GM23338 (cell line): ENCODE measurements around the gene LUZP2. TPM values are rescaled to one million over a fixed set of nuclear protein-coding genes. Genes with fewer than 3 reads are reported as not detected.

ENCODE experiments used
- ATAC-seq: fragments of 200-7000 bp; cut with Tn5 transposase; 3 replicates; pipeline ENCODE4 v1.9.1; 2020
- DNase-seq: peaks from one replicate; pipeline ENCODE4 v3.0.0-alpha.2; 2015; ENCODE audit warnings: low spot score
- H2AFZ ChIP-seq: fragments of 200-600 bp; sonication (generic); 2 replicates; pipeline ENCODE4 v1.8.0; 2016; ENCODE audit warnings: antibody characterized with exemption, mild to moderate bottlenecking, moderate library complexity
- H3F3A ChIP-seq: fragments of 200-600 bp; sonication (generic); replicated peaks from 2 replicates; pipeline ENCODE4 v1.8.0; 2017; ENCODE audit warnings: antibody characterized with exemption, mixed run types, low read depth
- H3K27ac ChIP-seq: fragments of 200-600 bp; sonication (generic); 2 replicates; pipeline ENCODE4 v1.6.1; 2016; ENCODE audit warnings: low read depth
- H3K27me3 ChIP-seq: fragments of 200-600 bp; sonication (generic); 2 replicates; pipeline ENCODE4 v1.8.0; 2016; ENCODE audit warnings: mild to moderate bottlenecking, mixed run types, moderate library complexity; ENCODE audit not compliant: insufficient read depth
- H3K36me3 ChIP-seq: fragments of 200-600 bp; sonication (generic); 2 replicates; pipeline ENCODE4 v1.8.0; 2016; ENCODE audit warnings: mild to moderate bottlenecking; ENCODE audit not compliant: insufficient read depth
- H3K4me1 ChIP-seq: fragments of 200-600 bp; sonication (generic); 2 replicates; pipeline ENCODE4 v1.8.0; 2016; ENCODE audit warnings: mild to moderate bottlenecking, moderate library complexity; ENCODE audit not compliant: insufficient read depth
- H3K4me2 ChIP-seq: fragments of 200-600 bp; sonication (generic); 2 replicates; pipeline ENCODE4 v1.7.1; 2017; ENCODE audit warnings: mixed run types
- H3K4me3 ChIP-seq: fragments of 200-600 bp; sonication (generic); 2 replicates; pipeline ENCODE4 v1.6.1; 2016; ENCODE audit warnings: mixed run types
- H3K79me2 ChIP-seq: fragments of 200-600 bp; sonication (generic); replicated peaks from 2 replicates; pipeline ENCODE4 v1.8.0; 2017; ENCODE audit warnings: mild to moderate bottlenecking; ENCODE audit not compliant: insufficient read depth
- H3K9me2 ChIP-seq: fragments of 200-600 bp; sonication (generic); 2 replicates; pipeline ENCODE4 v1.8.0; 2017; ENCODE audit not compliant: insufficient read depth
- H4K20me1 ChIP-seq: fragments of 200-600 bp; sonication (generic); replicated peaks from 2 replicates; pipeline ENCODE4 v1.8.0; 2017; ENCODE audit warnings: mild to moderate bottlenecking; ENCODE audit not compliant: insufficient read depth
- H3K27ac Mint-ChIP-seq: 2 replicates; pipeline ENCODE4 v1.8.0; 2020; ENCODE audit warnings: inconsistent platforms, mild to moderate bottlenecking, moderate library complexity, mixed read lengths
- H3K27me3 Mint-ChIP-seq: 3 replicates; pipeline ENCODE4 v1.8.0; 2022; ENCODE audit warnings: low read depth, mild to moderate bottlenecking, moderate library complexity, mixed read lengths, inconsistent platforms; ENCODE audit not compliant: insufficient read depth, poor library complexity
- H3K36me3 Mint-ChIP-seq: 3 replicates; pipeline ENCODE4 v1.8.0; 2021; ENCODE audit warnings: low read depth, mild to moderate bottlenecking, inconsistent platforms, moderate library complexity, mixed read lengths
- H3K4me1 Mint-ChIP-seq: 3 replicates; pipeline ENCODE4 v1.8.0; 2020; ENCODE audit warnings: mild to moderate bottlenecking, inconsistent platforms, mixed read lengths
- H3K4me3 Mint-ChIP-seq: 3 replicates; pipeline ENCODE4 v1.8.0; 2021; ENCODE audit warnings: moderate library complexity, mild to moderate bottlenecking, inconsistent platforms, mixed read lengths
- H3K9me3 Mint-ChIP-seq: 3 replicates; pipeline ENCODE4 v1.8.0; 2020; ENCODE audit warnings: moderate library complexity, mild to moderate bottlenecking, inconsistent platforms, mixed read lengths
- EZH2 ChIP-seq: fragments of 200-600 bp; sonication (generic); IDR thresholded peaks from one replicate; pipeline ENCODE4 v1.8.0; 2017; ENCODE audit warnings: antibody characterized with exemption, mild to moderate bottlenecking, low read depth; ENCODE audit not compliant: unreplicated experiment
- EZH2phosphoT487 ChIP-seq: fragments of 200-600 bp; sonication (generic); IDR thresholded peaks from one replicate; pipeline ENCODE4 v1.8.1; 2018; ENCODE audit warnings: antibody characterized with exemption; ENCODE audit not compliant: unreplicated experiment
- JUNB ChIP-seq: IDR thresholded peaks from one replicate; pipeline ENCODE4 v1.6.1; 2016; ENCODE audit warnings: antibody characterized with exemption; ENCODE audit not compliant: unreplicated experiment
- NANOG ChIP-seq: IDR thresholded peaks from 2 replicates; pipeline ENCODE4 v1.6.1; 2016; ENCODE audit warnings: antibody characterized with exemption, borderline replicate concordance
- POLR2AphosphoS5 ChIP-seq: IDR thresholded peaks from 2 replicates; pipeline ENCODE4 v1.6.1; 2016; ENCODE audit warnings: antibody characterized with exemption, low read depth
- STAT1 ChIP-seq: IDR thresholded peaks from one replicate; pipeline ENCODE4 v1.6.1; 2016; ENCODE audit warnings: antibody characterized with exemption; ENCODE audit not compliant: unreplicated experiment
- ZNF331 ChIP-seq: fragments of 250-450 bp; sonication (Bioruptor Pico); IDR thresholded peaks from 2 replicates; pipeline ENCODE4 v1.5.0; 2020; ENCODE audit warnings: low read depth, mild to moderate bottlenecking, moderate library complexity
- polyA plus RNA-seq: library from polyadenylated mRNA; unstranded; fragments of >200 nt; fragmentation: Nextera tagmentation; extraction: Ambion mirVana; gene quantifications from 2 replicates; pipeline ENCODE4 v1.2.1, GENCODE V29; 2016
- total RNA-seq: library from RNA; depleted of rRNA; stranded (reverse); fragments of >200 nt; shearing (Covaris generic); gene quantifications from 2 replicates; pipeline ENCODE4 v1.2.3, GENCODE V29; 2014
- TF ChIP-seq, protein P1 (sequence below): fragments of 250-450 bp; sonication (Bioruptor Pico); IDR thresholded peaks from 2 replicates; pipeline ENCODE4 v1.5.0; 2020; ENCODE audit warnings: mild to moderate bottlenecking, moderate library complexity
- TF ChIP-seq, protein P2 (sequence below): IDR thresholded peaks from one replicate; pipeline ENCODE4 v1.6.1; 2018; ENCODE audit warnings: antibody characterized with exemption; ENCODE audit not compliant: unreplicated experiment

Gene LUZP2
- total and polyA plus RNA-seq, 2 experiments from 2014 or later = 2.0 to 9.2 TPM

GRCh38 chr11:24598641-24599040 lies 101.8 kb downstream of the LUZP2 start:
- H3K4me2 ChIP-seq = no peak overlapping the region
- no peak overlapping the region for H3K4me3 ChIP-seq
- Mint-ChIP-seq H3K27me3 (no peaks in the 10 kb centered on the region), H3K36me3 (no peaks in the 10 kb centered on the region), H3K4me3 (no peak overlapping the region), H3K27ac (no peak overlapping the region), H3K4me1 (no peaks in the 10 kb centered on the region), H3K9me3 (no peaks in the 10 kb centered on the region)
- no peak for TF ChIP-seq POLR2AphosphoS5
- no peak for TF ChIP-seq ZNF331 (CRISPR knock-in tag)
- TF ChIP-seq, protein P1, sequence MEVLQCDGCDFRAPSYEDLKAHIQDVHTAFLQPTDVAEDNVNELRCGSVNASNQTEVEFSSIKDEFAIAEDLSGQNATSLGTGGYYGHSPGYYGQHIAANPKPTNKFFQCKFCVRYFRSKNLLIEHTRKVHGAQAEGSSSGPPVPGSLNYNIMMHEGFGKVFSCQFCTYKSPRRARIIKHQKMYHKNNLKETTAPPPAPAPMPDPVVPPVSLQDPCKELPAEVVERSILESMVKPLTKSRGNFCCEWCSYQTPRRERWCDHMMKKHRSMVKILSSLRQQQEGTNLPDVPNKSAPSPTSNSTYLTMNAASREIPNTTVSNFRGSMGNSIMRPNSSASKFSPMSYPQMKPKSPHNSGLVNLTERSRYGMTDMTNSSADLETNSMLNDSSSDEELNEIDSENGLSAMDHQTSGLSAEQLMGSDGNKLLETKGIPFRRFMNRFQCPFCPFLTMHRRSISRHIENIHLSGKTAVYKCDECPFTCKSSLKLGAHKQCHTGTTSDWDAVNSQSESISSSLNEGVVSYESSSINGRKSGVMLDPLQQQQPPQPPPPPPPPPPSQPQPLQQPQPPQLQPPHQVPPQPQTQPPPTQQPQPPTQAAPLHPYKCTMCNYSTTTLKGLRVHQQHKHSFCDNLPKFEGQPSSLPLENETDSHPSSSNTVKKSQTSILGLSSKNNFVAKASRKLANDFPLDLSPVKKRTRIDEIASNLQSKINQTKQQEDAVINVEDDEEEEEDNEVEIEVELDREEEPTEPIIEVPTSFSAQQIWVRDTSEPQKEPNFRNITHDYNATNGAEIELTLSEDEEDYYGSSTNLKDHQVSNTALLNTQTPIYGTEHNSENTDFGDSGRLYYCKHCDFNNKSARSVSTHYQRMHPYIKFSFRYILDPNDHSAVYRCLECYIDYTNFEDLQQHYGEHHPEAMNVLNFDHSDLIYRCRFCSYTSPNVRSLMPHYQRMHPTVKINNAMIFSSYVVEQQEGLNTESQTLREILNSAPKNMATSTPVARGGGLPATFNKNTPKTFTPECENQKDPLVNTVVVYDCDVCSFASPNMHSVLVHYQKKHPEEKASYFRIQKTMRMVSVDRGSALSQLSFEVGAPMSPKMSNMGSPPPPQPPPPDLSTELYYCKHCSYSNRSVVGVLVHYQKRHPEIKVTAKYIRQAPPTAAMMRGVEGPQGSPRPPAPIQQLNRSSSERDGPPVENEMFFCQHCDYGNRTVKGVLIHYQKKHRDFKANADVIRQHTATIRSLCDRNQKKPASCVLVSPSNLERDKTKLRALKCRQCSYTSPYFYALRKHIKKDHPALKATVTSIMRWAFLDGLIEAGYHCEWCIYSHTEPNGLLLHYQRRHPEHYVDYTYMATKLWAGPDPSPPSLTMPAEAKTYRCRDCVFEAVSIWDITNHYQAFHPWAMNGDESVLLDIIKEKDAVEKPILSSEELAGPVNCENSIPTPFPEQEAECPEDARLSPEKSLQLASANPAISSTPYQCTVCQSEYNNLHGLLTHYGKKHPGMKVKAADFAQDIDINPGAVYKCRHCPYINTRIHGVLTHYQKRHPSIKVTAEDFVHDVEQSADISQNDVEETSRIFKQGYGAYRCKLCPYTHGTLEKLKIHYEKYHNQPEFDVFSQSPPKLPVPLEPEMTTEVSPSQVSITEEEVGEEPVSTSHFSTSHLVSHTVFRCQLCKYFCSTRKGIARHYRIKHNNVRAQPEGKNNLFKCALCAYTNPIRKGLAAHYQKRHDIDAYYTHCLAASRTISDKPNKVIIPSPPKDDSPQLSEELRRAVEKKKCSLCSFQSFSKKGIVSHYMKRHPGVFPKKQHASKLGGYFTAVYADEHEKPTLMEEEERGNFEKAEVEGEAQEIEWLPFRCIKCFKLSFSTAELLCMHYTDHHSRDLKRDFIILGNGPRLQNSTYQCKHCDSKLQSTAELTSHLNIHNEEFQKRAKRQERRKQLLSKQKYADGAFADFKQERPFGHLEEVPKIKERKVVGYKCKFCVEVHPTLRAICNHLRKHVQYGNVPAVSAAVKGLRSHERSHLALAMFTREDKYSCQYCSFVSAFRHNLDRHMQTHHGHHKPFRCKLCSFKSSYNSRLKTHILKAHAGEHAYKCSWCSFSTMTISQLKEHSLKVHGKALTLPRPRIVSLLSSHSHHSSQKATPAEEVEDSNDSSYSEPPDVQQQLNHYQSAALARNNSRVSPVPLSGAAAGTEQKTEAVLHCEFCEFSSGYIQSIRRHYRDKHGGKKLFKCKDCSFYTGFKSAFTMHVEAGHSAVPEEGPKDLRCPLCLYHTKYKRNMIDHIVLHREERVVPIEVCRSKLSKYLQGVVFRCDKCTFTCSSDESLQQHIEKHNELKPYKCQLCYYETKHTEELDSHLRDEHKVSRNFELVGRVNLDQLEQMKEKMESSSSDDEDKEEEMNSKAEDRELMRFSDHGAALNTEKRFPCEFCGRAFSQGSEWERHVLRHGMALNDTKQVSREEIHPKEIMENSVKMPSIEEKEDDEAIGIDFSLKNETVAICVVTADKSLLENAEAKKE = no peak
- TF ChIP-seq, protein P2, sequence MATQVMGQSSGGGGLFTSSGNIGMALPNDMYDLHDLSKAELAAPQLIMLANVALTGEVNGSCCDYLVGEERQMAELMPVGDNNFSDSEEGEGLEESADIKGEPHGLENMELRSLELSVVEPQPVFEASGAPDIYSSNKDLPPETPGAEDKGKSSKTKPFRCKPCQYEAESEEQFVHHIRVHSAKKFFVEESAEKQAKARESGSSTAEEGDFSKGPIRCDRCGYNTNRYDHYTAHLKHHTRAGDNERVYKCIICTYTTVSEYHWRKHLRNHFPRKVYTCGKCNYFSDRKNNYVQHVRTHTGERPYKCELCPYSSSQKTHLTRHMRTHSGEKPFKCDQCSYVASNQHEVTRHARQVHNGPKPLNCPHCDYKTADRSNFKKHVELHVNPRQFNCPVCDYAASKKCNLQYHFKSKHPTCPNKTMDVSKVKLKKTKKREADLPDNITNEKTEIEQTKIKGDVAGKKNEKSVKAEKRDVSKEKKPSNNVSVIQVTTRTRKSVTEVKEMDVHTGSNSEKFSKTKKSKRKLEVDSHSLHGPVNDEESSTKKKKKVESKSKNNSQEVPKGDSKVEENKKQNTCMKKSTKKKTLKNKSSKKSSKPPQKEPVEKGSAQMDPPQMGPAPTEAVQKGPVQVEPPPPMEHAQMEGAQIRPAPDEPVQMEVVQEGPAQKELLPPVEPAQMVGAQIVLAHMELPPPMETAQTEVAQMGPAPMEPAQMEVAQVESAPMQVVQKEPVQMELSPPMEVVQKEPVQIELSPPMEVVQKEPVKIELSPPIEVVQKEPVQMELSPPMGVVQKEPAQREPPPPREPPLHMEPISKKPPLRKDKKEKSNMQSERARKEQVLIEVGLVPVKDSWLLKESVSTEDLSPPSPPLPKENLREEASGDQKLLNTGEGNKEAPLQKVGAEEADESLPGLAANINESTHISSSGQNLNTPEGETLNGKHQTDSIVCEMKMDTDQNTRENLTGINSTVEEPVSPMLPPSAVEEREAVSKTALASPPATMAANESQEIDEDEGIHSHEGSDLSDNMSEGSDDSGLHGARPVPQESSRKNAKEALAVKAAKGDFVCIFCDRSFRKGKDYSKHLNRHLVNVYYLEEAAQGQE = no peak
- TF ChIP-seq STAT1 = no peak
- TF ChIP-seq EZH2phosphoT487 = no peak
- TF ChIP-seq NANOG = no peak
- no peak for TF ChIP-seq JUNB
- no peak for TF ChIP-seq EZH2
- H3K4me1 ChIP-seq = no peaks in the 10 kb centered on the region
- ATAC-seq (no peak), DNase-seq (no peak)
- H3K36me3 ChIP-seq = no peaks in the 10 kb centered on the region
- no peaks in the 10 kb centered on the region for H3K79me2 ChIP-seq
- no peaks in the 10 kb centered on the region for H3K27me3 ChIP-seq
- no peaks in the 10 kb centered on the region for H3K9me2 ChIP-seq
- H2AFZ ChIP-seq = no peak overlapping the region
- H3K27ac ChIP-seq = no peak overlapping the region
- no peaks in the 10 kb centered on the region for H4K20me1 ChIP-seq
- no peaks in the 10 kb centered on the region for H3F3A ChIP-seq
